Measurements from ENCODE around the gene TNIK. TPM values are rescaled to one million over a fixed set of nuclear protein-coding genes. Genes with fewer than 3 reads are reported as not detected.

TNIK gene
- polyA plus RNA-seq, 1 donor from 2014 or later = 19.3 TPM

- Histone ChIP-seq H3F3A (ENCODE audit: insufficient read depth, low read length, poor library complexity, severe bottlenecking) (no peaks in the 10 kb centered on the region), H2AFZ (ENCODE audit: low read depth, low read length) (no peak overlapping the region), H3K4me3 (ENCODE audit: low read length) (no peak overlapping the region), H3K9me2 (ENCODE audit: insufficient read depth, low read length) (no peaks in the 10 kb centered on the region), H3K9ac (ENCODE audit: low read length) (no peak overlapping the region), H4K20me1 (ENCODE audit: insufficient read depth) (no peaks in the 10 kb centered on the region), H3K27ac (ENCODE audit: low read length) (no peak overlapping the region), H3K9me3 (ENCODE audit: low read length) (no peaks in the 10 kb centered on the region), H3K4me2 (ENCODE audit: low read length) (no peak overlapping the region), H3K79me2 (replicated peaks; ENCODE audit: insufficient read depth, low read length) (no peaks in the 10 kb centered on the region), H3K27me3 (ENCODE audit: insufficient read depth, low read depth, low read length) (no peaks in the 10 kb centered on the region), H3K36me3 (ENCODE audit: insufficient read depth, low read length) (no peaks in the 10 kb centered on the region)
- no peak for TF ChIP-seq SMC3 (conservative IDR thresholded peaks at IDR 0.05; ENCODE audit: poor library complexity)
- no peak for TF ChIP-seq POLR2AphosphoS5 (IDR thresholded peaks at IDR 0.05)
- TF ChIP-seq CTCF (IDR thresholded peaks at IDR 0.05; ENCODE audit: poor library complexity, severe bottlenecking) = no peak
- no peak for TF ChIP-seq REST (IDR thresholded peaks at IDR 0.05; ENCODE audit: borderline replicate concordance)
- no peak for TF ChIP-seq EP300 (conservative IDR thresholded peaks at IDR 0.05; ENCODE audit: poor library complexity, severe bottlenecking)
- no peak for TF ChIP-seq RAD21 (conservative IDR thresholded peaks at IDR 0.05)
- TF ChIP-seq MXI1 (conservative IDR thresholded peaks at IDR 0.05; ENCODE audit: poor library complexity, severe bottlenecking) = no peak
- no peak for TF ChIP-seq EZH2 (IDR thresholded peaks at IDR 0.05; ENCODE audit: borderline replicate concordance, insufficient read depth, low read length, poor library complexity, severe bottlenecking)
- TF ChIP-seq TAF1 (IDR thresholded peaks at IDR 0.05; ENCODE audit: low read depth) = no peak
Observed at GRCh38 chr3:171150945-171151344, 309.3 kb downstream of the TNIK start.

- Histone ChIP-seq H3K36me3 (ENCODE audit: insufficient read depth, low read length) (no peaks in the 10 kb centered on the region), H3K4me3 (ENCODE audit: low read length) (no peak overlapping the region), H3K27me3 (ENCODE audit: insufficient read depth, low read depth, low read length) (no peaks in the 10 kb centered on the region), H3K4me2 (ENCODE audit: low read length) (no peak overlapping the region), H3K9ac (ENCODE audit: low read length) (no peak overlapping the region), H3F3A (ENCODE audit: insufficient read depth, low read length, poor library complexity, severe bottlenecking) (no peaks in the 10 kb centered on the region), H3K9me3 (ENCODE audit: low read length) (no peaks in the 10 kb centered on the region), H3K79me2 (replicated peaks; ENCODE audit: insufficient read depth, low read length) (no peaks in the 10 kb centered on the region), H3K27ac (ENCODE audit: low read length) (no peak overlapping the region), H3K9me2 (ENCODE audit: insufficient read depth, low read length) (no peaks in the 10 kb centered on the region), H2AFZ (ENCODE audit: low read depth, low read length) (no peak overlapping the region), H4K20me1 (ENCODE audit: insufficient read depth) (no peaks in the 10 kb centered on the region)
- TF ChIP-seq RAD21 (conservative IDR thresholded peaks at IDR 0.05) = no peak
- TF ChIP-seq MXI1 (conservative IDR thresholded peaks at IDR 0.05; ENCODE audit: poor library complexity, severe bottlenecking) = no peak
- TF ChIP-seq POLR2AphosphoS5 (IDR thresholded peaks at IDR 0.05) = no peak
- no peak for TF ChIP-seq CTCF (IDR thresholded peaks at IDR 0.05; ENCODE audit: poor library complexity, severe bottlenecking)
- TF ChIP-seq EP300 (conservative IDR thresholded peaks at IDR 0.05; ENCODE audit: poor library complexity, severe bottlenecking) = no peak
- TF ChIP-seq TAF1 (IDR thresholded peaks at IDR 0.05; ENCODE audit: low read depth) = no peak
- TF ChIP-seq SMC3 (conservative IDR thresholded peaks at IDR 0.05; ENCODE audit: poor library complexity) = no peak
- no peak for TF ChIP-seq EZH2 (IDR thresholded peaks at IDR 0.05; ENCODE audit: borderline replicate concordance, insufficient read depth, low read length, poor library complexity, severe bottlenecking)
- TF ChIP-seq REST (IDR thresholded peaks at IDR 0.05; ENCODE audit: borderline replicate concordance) = no peak
Observed at GRCh38 chr3:171149526-171150116, 310.6 kb downstream of the TNIK start.
